GM12878 (cell line): Measurements from ENCODE around the gene HGS. TPM values are rescaled to one million over a fixed set of nuclear protein-coding genes. Genes with fewer than 3 reads are reported as not detected.

Source experiments
- ATAC-seq: fragments of 200-7000 bp; cut with Tn5 transposase; 3 replicates; pipeline ENCODE4 v1.9.1; 2020; ENCODE audit warnings: mild to moderate bottlenecking, moderate library complexity
- BruUV-seq: library from RNA; stranded (reverse); fragments of 400-500 nt; replicated peaks from 2 replicates; lab custom pipeline; 2021; lab: Mats Ljungman, UMichigan
- CTCF ChIA-PET: fragments of 300-600 bp; sonication (Branson Sonifier 250); formaldehyde crosslinking; extraction: SDS; loops from one replicate; lab custom pipeline; 2021; ENCODE audit warnings: inconsistent platforms; lab: Yijun Ruan, JAX
- POLR2A ChIA-PET: fragments of 350-600 bp; formaldehyde crosslinking; extraction: SDS; loops from one replicate; lab custom pipeline; 2021; ENCODE audit warnings: inconsistent platforms; lab: Charles Lee
- RAD21 ChIA-PET: fragments of 300-600 bp; sonication (Branson Sonifier 250); formaldehyde crosslinking; loops from one replicate; lab custom pipeline; 2023; ENCODE audit warnings: antibody characterized with exemption; ENCODE audit not compliant: unreplicated experiment; lab: Charles Lee
- SMC1A ChIA-PET: fragments of 300-600 bp; sonication (Branson Sonifier 250); formaldehyde crosslinking; loops from one replicate; lab custom pipeline; 2023; ENCODE audit not compliant: unreplicated experiment, uncharacterized antibody; lab: Charles Lee
- DNase-seq: peaks from one replicate; pipeline ENCODE4 v3.0.0-alpha.2; 2011; ENCODE audit warnings: low read depth, low spot score
- FAIRE-seq: peaks from 3 replicates; lab custom pipeline; 2011; peaks lifted over from hg19 to GRCh38; lab: Jason Lieb, UNC
- H2AFZ ChIP-seq: 2 replicates; pipeline ENCODE4 v1.6.0; 2011; ENCODE audit warnings: low read depth, low read length, control low read depth; ENCODE audit not compliant: control insufficient read depth
- H3K27ac ChIP-seq: 2 replicates; pipeline ENCODE4 v1.5.1; 2011; ENCODE audit warnings: control low read depth; ENCODE audit not compliant: control insufficient read depth, insufficient read depth
- H3K27me3 ChIP-seq, 2 experiments: replicated peaks in 1 of 2; 2 replicates each; pipeline versions ENCODE4 v1.6.0 to v1.6.1; 2011; ENCODE audit warnings: low read length in 1 of 2; ENCODE audit not compliant: control insufficient read depth in 2 of 2, insufficient read depth in 2 of 2
- H3K36me3 ChIP-seq, 2 experiments: 2 replicates each; pipeline ENCODE4 v1.5.1; 2011; ENCODE audit warnings: low read length in 1 of 2; ENCODE audit not compliant: control insufficient read depth in 2 of 2, insufficient read depth in 2 of 2
- H3K4me1 ChIP-seq: 2 replicates; pipeline ENCODE4 v1.6.1; 2011; ENCODE audit warnings: mild to moderate bottlenecking, low read length, moderate library complexity, mixed read lengths; ENCODE audit not compliant: control insufficient read depth, insufficient read depth
- H3K4me2 ChIP-seq: 2 replicates; pipeline ENCODE4 v1.6.0; 2011; ENCODE audit warnings: control low read depth; ENCODE audit not compliant: control insufficient read depth, insufficient read depth
- H3K4me3 ChIP-seq: fragments of 200-600 bp; sonication (generic); 2 replicates; pipeline ENCODE4 v1.5.1; 2016
- H3K79me2 ChIP-seq: 2 replicates; pipeline ENCODE4 v1.6.0; 2011; ENCODE audit warnings: low read length; ENCODE audit not compliant: control insufficient read depth, insufficient read depth
- H3K9ac ChIP-seq: 2 replicates; pipeline ENCODE4 v1.8.0; 2011; ENCODE audit warnings: low read length, control low read depth, mixed read lengths; ENCODE audit not compliant: control insufficient read depth, insufficient read depth
- H3K9me3 ChIP-seq: replicated peaks from 3 replicates; pipeline ENCODE4 v1.5.1; 2011; ENCODE audit warnings: mild to moderate bottlenecking, low read length; ENCODE audit not compliant: control insufficient read depth, insufficient read depth
- H4K20me1 ChIP-seq: 2 replicates; pipeline ENCODE4 v1.6.0; 2011; ENCODE audit not compliant: control insufficient read depth, insufficient read depth
- GABPA ChIP-seq: IDR thresholded peaks from 2 replicates; pipeline ENCODE4 v1.6.1; 2014; ENCODE audit warnings: antibody characterized with exemption, low read depth, mild to moderate bottlenecking, inconsistent platforms
- HDGF ChIP-seq: fragments of 450-650 bp; IDR thresholded peaks from 2 replicates; pipeline ENCODE4 v1.6.1; 2016; ENCODE audit warnings: antibody characterized with exemption
- KAT2A ChIP-seq: conservative IDR thresholded peaks from 2 replicates; pipeline ENCODE4 v1.6.1; 2011; ENCODE audit warnings: low read depth, low read length; ENCODE audit not compliant: control insufficient read depth
- NFIC ChIP-seq: IDR thresholded peaks from 2 replicates; pipeline ENCODE4 v1.6.1; 2012; ENCODE audit warnings: low read depth, mild to moderate bottlenecking, inconsistent platforms, low read length, moderate library complexity
- NFXL1 ChIP-seq: fragments of 450-650 bp; IDR thresholded peaks from 2 replicates; pipeline ENCODE4 v1.6.1; 2017; ENCODE audit warnings: antibody characterized with exemption, mild to moderate bottlenecking, borderline replicate concordance
- POLR2AphosphoS5 ChIP-seq: IDR thresholded peaks from 2 replicates; pipeline ENCODE4 v1.6.1; 2011; ENCODE audit warnings: mild to moderate bottlenecking, low read length, inconsistent platforms
- RFX5 ChIP-seq: IDR thresholded peaks from 2 replicates; pipeline ENCODE4 v1.6.1; 2011; ENCODE audit warnings: low read depth, low read length, improper control_type of control experiment
- SIN3A ChIP-seq: IDR thresholded peaks from 2 replicates; pipeline ENCODE4 v1.6.1; 2012; ENCODE audit warnings: low read depth, low read length, improper control_type of control experiment
- ZNF207 ChIP-seq: fragments of 450-650 bp; IDR thresholded peaks from 2 replicates; pipeline ENCODE4 v1.6.1; 2014; ENCODE audit warnings: antibody characterized with exemption, mild to moderate bottlenecking, borderline replicate concordance
- ZNF24 ChIP-seq: fragments of 450-650 bp; IDR thresholded peaks from 2 replicates; pipeline ENCODE4 v1.6.1; 2017; ENCODE audit warnings: antibody characterized with exemption, mild to moderate bottlenecking
- ZNF384 ChIP-seq: IDR thresholded peaks from 2 replicates; pipeline ENCODE4 v1.6.1; 2012; ENCODE audit warnings: low read depth, mild to moderate bottlenecking, low read length, improper control_type of control experiment, borderline replicate concordance
- WGBS: methylation state at CpG from one replicate; pipeline ENCODE4 v1.1.6; 2016; ENCODE audit warnings: low lambda C conversion rate; ENCODE audit not compliant: insufficient replicate concordance, insufficient coverage; ENCODE audit errors: missing lambda C conversion rate; 5-methylcytosine and 5-hydroxymethylcytosine counted together
- in situ Hi-C: fragments of 300-500 bp; cut with MboI; formaldehyde crosslinking; loops from 9 replicates; pipeline ENCODE4 v1.14.3; 2018; ENCODE audit warnings: mixed read lengths
- intact Hi-C: fragments of 100-400 bp; cut with micrococcal nuclease; formaldehyde crosslinking; loops from one replicate; pipeline ENCODE4 v1.14.2; 2022; ENCODE audit not compliant: unreplicated experiment
- polyA plus RNA-seq, 11 experiments: library from polyadenylated mRNA; depleted of rRNA in 4 of 11; unstranded in 6 of 11; stranded (reverse) in 5 of 11; fragments of >200 nt; fragmentation: Nextera tagmentation in 4 of 11; fragmentation: Illumina TruSeq in 1 of 11; extraction: Ambion mirVana in 4 of 11; extraction: Trizol in 1 of 11; gene quantifications; 1 replicate in 1 of 11; 2 replicates in 10 of 11; pipeline versions ENCODE4 v1.2.1 to v1.2.3, GENCODE V29; 2011 to 2016; ENCODE audit warnings: inconsistent platforms in 2 of 11, missing spikeins in 2 of 11, low read depth in 1 of 11
- total RNA-seq, 4 experiments: library from RNA; depleted of rRNA in 3 of 4; stranded (reverse); fragments of >200 nt in 3 of 4; fragmentation: Illumina TruSeq in 1 of 4; extraction: Trizol in 1 of 4; gene quantifications; 2 replicates each; pipeline versions ENCODE4 v1.2.1 to v1.2.3, GENCODE V29; 2013 to 2021
- TF ChIP-seq, protein P1 (sequence below): IDR thresholded peaks from 2 replicates; pipeline ENCODE4 v1.6.1; 2012; ENCODE audit warnings: low read depth, low read length, improper control_type of control experiment
- TF ChIP-seq, protein P2 (sequence below): fragments of 450-650 bp; formaldehyde crosslinking; IDR thresholded peaks from 2 replicates; pipeline ENCODE4 v1.4.0; 2020; ENCODE audit warnings: mild to moderate bottlenecking, moderate library complexity

The HGS gene
- total and polyA plus RNA-seq, 10 of the 15 experiments (the other 5 are each of a cell fraction or from before 2014, with no cell fraction given) = 2.2 to 85.6 (median 55.3) TPM

DNA sequence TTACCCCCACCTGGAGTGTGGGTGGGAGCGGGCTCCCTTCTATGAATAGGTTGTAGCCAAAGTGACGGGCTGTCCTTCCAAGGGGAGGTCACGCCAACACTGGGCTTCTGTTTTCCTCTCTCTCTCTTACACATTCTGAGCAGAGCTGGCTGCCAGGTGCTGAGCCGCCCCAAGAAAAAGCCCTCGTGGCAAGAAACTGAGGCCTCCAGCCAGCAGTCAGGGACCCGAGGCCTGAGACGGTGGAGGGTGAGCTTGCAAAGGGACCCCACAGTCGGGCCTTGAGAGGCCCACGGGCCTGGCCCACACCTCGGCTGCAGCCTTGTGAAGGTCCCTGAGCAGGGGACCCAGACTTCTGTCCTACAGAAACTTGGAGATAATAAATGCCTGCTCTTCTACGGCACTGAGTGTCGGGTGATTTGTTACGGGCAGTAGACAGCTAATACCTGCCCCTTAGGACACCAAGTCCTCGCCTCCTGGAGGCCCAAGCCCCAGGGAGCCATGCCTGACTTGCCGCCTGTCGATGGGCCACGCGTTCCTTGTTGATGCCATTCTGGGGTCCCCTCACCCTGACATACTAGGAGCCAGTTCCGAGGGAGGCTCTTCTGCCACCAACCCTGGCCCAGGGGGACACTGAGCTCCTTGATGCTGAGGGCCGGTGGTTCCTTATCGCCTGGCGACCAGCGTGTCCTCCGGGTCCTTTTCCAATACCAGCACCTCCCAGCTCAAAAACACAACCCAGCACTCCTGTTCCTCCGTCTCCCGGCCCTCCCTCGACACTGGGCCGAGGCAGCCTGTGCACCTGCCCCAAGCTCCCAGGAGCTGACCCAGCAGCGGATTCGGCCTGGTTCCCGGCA lies 54.4 kb downstream of the HGS start:
- ChIA-PET CTCF (interaction anchor here (1.2 kb wide), 1 partner anchor 84 kb away, joined by 3 read pairs; no protein-coding TSS in a partner anchor), POLR2A (interaction anchor here (0.9 kb wide), 1 partner anchor 13 kb away, joined by 6 read pairs; no protein-coding TSS in a partner anchor), SMC1A (no interaction called here), RAD21 (no interaction called here)
- no peak for FAIRE-seq
- TF ChIP-seq NFIC (no peak), KAT2A (no peak), POLR2AphosphoS5 (no peak), ZNF24 (no peak), GABPA (no peak)
- BruUV-seq = no TSS peak
- no peaks in the 10 kb centered on the region for H4K20me1 ChIP-seq
- H3K27me3 ChIP-seq = no peaks in the 10 kb centered on the region; a peak in 1 of 4 replicates
- DNase-seq = no peak
- no peaks in the 10 kb centered on the region for H3K79me2 ChIP-seq
- H3K27ac ChIP-seq = no peak overlapping the region
- ATAC-seq = no peak
- H3K4me3 ChIP-seq = no peak overlapping the region
- H3K4me2 ChIP-seq = no peak overlapping the region
- WGBS = 64% methylated on average over 31 of the region's 31 CpGs
- no peaks in the 10 kb centered on the region for H3K36me3 ChIP-seq
- intact Hi-C loops = no loop called here
- H2AFZ ChIP-seq = no peak overlapping the region
- in situ Hi-C loops = no loop called here
- peaks cover 4% of the 10 kb centered on the region; the same call in 1 of the 2 replicates for H3K4me1 ChIP-seq
- H3K9ac ChIP-seq = no peak overlapping the region
- no peaks in the 10 kb centered on the region for H3K9me3 ChIP-seq

DNA sequence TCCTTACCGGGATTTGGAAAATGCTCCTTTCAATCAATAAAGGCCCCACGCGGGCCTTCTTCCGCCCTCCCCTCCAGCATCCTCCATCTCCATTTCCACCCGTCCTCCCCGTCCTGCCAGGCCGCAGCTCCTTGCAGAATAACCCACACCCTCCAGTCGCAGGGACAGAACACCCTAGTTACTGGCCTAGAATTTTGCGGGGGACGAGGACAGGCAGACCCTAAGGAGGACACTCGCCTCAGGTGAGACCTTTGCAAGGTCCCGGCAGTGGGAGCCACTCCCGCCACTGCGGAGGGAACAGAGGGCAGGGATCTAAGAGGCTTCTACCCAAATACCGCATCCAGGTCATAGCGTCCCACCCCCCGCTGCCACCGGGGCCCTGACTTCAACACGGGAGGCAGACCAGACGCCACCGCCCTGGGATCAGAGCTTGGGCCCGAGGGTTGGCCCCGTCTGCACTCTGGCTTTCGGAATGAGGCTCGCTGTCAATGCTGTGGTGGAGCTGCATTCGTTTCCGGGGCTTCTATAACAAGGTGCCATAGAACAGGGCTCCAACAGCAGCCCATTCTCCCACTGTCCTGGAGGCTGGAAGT lies 55.1 kb downstream of the HGS start:
- FAIRE-seq (no peak), ATAC-seq (no peak), DNase-seq (no peak)
- ChIA-PET RAD21 (no interaction called here), CTCF (interaction anchor here (1.2 kb wide), 1 partner anchor 83 kb away, joined by 3 read pairs; no protein-coding TSS in a partner anchor), SMC1A (no interaction called here), POLR2A (interaction anchor here (0.9 kb wide), 1 partner anchor 14 kb away, joined by 6 read pairs; no protein-coding TSS in a partner anchor)
- no peak overlapping the region for H3K4me3 ChIP-seq
- no peaks in the 10 kb centered on the region for H4K20me1 ChIP-seq
- no peaks in the 10 kb centered on the region; a peak in 1 of 4 replicates for H3K27me3 ChIP-seq
- H3K4me1 ChIP-seq = peaks cover 4% of the 10 kb centered on the region; the same call in 1 of the 2 replicates
- BruUV-seq = no TSS peak
- 74% methylated on average over 25 of the region's 27 CpGs for WGBS
- no peak overlapping the region for H2AFZ ChIP-seq
- no peak overlapping the region for H3K9ac ChIP-seq
- in situ Hi-C loops = no loop called here
- no peaks in the 10 kb centered on the region for H3K9me3 ChIP-seq
- no peak overlapping the region for H3K4me2 ChIP-seq
- H3K36me3 ChIP-seq = no peaks in the 10 kb centered on the region
- intact Hi-C loops = no loop called here
- H3K79me2 ChIP-seq = no peaks in the 10 kb centered on the region
- no peak overlapping the region for H3K27ac ChIP-seq
- TF ChIP-seq, protein P1, sequence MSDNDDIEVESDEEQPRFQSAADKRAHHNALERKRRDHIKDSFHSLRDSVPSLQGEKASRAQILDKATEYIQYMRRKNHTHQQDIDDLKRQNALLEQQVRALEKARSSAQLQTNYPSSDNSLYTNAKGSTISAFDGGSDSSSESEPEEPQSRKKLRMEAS = no peak
- TF ChIP-seq NFXL1 = no peak
- no peak for TF ChIP-seq ZNF384
- TF ChIP-seq RFX5 = no peak
- no peak for TF ChIP-seq SIN3A
- TF ChIP-seq ZNF207 = no peak
- TF ChIP-seq HDGF = no peak
- TF ChIP-seq, protein P2, sequence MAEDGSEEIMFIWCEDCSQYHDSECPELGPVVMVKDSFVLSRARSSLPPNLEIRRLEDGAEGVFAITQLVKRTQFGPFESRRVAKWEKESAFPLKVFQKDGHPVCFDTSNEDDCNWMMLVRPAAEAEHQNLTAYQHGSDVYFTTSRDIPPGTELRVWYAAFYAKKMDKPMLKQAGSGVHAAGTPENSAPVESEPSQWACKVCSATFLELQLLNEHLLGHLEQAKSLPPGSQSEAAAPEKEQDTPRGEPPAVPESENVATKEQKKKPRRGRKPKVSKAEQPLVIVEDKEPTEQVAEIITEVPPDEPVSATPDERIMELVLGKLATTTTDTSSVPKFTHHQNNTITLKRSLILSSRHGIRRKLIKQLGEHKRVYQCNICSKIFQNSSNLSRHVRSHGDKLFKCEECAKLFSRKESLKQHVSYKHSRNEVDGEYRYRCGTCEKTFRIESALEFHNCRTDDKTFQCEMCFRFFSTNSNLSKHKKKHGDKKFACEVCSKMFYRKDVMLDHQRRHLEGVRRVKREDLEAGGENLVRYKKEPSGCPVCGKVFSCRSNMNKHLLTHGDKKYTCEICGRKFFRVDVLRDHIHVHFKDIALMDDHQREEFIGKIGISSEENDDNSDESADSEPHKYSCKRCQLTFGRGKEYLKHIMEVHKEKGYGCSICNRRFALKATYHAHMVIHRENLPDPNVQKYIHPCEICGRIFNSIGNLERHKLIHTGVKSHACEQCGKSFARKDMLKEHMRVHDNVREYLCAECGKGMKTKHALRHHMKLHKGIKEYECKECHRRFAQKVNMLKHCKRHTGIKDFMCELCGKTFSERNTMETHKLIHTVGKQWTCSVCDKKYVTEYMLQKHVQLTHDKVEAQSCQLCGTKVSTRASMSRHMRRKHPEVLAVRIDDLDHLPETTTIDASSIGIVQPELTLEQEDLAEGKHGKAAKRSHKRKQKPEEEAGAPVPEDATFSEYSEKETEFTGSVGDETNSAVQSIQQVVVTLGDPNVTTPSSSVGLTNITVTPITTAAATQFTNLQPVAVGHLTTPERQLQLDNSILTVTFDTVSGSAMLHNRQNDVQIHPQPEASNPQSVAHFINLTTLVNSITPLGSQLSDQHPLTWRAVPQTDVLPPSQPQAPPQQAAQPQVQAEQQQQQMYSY (CRISPR knock-in tag) = no peak
